ENCODE data around the gene GPR153.

DNA sequence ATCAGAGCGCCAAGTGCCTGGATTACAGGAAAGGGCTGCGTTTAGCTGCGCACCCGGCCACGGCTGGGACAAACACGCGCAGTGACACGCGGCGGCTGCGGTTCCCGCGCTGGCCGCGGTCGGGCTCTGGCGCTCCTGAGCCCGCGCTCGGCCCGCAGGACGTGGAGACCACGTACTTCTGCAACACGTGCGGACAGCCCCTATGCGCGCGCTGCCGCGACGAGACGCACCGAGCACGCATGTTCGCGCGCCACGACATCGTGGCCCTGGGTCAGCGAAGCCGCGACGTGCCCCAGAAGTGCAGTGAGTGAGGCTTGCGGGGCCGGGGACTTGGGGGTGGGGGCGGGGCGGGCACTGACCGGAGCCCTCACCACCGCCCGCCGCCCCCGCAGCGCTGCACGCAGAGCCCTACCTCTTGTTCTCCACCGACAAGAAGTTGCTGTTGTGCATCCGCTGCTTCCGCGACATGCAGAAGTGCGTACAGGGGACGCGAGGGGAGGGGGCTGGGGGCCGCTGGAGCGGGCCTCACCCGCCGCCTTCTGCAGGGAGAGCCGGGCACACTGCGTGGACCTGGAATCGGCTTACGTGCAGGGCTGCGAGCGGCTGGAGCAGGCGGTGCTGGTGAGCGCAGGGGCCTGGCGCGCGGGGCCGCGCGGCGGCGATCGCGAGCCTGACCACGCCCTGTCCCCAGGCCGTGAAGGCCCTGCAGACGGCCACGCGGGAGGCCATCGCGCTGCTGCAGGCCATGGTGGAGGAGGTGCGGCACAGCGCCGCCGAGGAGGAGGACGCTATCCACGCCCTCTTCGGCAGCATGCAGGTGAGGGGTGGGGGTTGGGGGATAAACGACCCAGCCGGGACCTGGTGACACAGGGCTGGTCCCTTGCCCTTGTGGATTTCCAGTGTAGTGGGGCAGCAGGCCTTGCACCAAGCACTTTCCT lies 51.9 kb downstream of the GPR153 start:
- TF ChIP-seq, protein P1, sequence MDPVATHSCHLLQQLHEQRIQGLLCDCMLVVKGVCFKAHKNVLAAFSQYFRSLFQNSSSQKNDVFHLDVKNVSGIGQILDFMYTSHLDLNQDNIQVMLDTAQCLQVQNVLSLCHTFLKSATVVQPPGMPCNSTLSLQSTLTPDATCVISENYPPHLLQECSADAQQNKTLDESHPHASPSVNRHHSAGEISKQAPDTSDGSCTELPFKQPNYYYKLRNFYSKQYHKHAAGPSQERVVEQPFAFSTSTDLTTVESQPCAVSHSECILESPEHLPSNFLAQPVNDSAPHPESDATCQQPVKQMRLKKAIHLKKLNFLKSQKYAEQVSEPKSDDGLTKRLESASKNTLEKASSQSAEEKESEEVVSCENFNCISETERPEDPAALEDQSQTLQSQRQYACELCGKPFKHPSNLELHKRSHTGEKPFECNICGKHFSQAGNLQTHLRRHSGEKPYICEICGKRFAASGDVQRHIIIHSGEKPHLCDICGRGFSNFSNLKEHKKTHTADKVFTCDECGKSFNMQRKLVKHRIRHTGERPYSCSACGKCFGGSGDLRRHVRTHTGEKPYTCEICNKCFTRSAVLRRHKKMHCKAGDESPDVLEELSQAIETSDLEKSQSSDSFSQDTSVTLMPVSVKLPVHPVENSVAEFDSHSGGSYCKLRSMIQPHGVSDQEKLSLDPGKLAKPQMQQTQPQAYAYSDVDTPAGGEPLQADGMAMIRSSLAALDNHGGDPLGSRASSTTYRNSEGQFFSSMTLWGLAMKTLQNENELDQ (CRISPR knock-in tag; IDR thresholded peaks at IDR 0.05; ENCODE audit: borderline replicate concordance) = no peak
- no peak for TF ChIP-seq RCOR2 (CRISPR knock-in tag; IDR thresholded peaks at IDR 0.05)
- no peak for TF ChIP-seq ZNF160 (CRISPR knock-in tag; IDR thresholded peaks at IDR 0.05)
- no peak for TF ChIP-seq CTCF (CRISPR knock-in tag; IDR thresholded peaks at IDR 0.05)
- TF ChIP-seq EZH2 (conservative IDR thresholded peaks at IDR 0.05; ENCODE audit: low read depth, low read length) = no peak
- TF ChIP-seq, protein P2, sequence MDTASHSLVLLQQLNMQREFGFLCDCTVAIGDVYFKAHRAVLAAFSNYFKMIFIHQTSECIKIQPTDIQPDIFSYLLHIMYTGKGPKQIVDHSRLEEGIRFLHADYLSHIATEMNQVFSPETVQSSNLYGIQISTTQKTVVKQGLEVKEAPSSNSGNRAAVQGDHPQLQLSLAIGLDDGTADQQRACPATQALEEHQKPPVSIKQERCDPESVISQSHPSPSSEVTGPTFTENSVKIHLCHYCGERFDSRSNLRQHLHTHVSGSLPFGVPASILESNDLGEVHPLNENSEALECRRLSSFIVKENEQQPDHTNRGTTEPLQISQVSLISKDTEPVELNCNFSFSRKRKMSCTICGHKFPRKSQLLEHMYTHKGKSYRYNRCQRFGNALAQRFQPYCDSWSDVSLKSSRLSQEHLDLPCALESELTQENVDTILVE (CRISPR knock-in tag; IDR thresholded peaks at IDR 0.05) = no peak
- no peak for TF ChIP-seq JUND (CRISPR knock-in tag; IDR thresholded peaks at IDR 0.05)

All from HepG2 (cell line).